ENCODE data around the gene PTPRN2.

PTPRN2 gene

DNA sequence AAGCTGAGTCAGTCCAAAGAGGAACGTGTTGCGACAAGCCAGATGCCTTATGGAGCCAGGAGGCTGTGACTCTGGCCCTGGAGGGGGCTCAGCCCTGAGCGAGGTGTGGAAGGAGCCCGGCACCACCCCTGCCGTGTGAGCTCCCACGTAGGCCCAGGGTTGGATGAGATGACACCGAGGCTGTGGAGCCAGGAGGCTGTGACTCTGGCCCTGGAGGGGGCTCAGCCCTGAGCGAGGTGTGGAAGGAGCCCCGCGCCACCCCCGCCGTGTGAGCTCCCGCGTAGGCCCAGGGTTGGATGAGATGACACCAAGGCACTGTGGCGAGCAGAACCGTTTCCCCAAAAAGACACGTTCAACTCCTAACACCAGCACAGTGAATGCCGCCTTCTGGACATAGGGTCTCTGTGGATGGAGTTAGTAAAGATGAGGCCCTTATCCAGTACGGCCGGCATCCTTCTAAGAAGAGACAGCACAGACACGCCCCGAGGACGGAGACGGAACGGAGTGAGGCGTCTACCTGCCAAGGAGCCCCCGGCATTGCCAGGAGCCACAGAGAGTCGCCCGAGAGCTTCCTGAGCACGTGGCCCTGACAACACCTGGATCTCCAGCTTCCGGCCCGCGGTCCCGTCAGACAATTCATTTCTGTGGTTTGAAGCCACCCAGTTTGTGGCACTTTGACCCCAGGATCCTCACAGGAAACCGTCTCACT, 778.3 kb downstream of the PTPRN2 start:
- DNase-seq: no peak

DNA sequence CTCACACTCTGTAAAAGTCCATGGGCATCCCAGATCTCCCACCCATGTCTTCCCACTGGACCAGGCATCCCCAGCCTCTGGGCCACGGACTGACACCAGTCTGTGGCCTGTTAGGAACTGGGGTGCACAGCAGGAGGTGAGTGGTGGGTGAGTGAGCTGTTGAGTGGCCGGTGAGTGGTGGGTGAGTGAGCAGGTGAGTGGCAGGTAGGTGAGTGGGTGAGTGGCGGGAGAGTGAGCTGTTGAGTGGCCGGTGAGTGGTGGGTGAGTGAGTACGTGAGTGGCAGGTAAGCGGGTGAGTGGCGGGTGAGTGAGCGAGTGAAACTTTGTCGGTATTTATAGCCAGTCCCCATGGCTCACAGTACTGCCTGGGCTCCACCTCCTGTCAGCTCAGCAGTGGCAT, 779.6 kb downstream of the PTPRN2 start:
- DNase-seq: no peak

DNA sequence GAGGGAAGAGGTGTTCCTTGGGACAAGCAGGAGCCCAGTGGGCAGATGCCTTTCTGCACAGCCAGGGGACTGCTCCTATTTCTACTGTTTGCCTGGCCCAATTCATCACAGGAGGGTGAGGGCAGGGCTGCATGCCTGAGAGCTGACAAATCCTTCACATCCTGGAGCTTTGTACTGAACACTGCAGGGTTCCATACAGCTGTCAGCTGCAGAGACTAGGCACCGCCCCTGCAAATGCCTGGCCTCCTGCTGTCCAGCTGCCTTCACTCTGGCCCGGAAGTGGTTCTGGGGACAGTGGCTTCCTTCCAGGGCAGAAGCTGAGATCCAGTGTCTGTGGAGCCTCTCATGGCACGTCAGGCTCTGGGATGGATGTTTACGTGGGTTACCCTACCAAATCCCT, 780.1 kb downstream of the PTPRN2 start:
- DNase-seq: no peak

DNA sequence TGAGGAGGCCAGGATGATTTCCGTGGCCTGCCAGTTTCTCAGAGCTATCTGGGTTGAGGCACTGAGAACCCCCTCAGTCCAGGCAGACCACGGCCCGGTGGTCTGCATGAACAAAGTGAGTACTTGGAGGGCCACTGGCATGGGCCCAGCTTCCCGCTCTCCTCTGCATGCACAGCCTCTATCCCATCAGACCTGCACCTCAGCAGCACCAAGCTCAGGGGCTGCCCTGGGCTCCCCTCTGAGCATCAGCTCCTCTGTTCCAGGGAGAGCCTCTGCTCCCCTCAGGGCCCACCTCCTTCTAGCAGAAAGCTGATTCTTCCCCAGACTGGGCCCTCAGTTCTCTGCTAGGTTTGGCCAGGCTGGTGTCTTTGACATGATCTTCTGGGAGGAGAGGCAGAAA, 780.9 kb downstream of the PTPRN2 start:
- no peak for DNase-seq

DNA sequence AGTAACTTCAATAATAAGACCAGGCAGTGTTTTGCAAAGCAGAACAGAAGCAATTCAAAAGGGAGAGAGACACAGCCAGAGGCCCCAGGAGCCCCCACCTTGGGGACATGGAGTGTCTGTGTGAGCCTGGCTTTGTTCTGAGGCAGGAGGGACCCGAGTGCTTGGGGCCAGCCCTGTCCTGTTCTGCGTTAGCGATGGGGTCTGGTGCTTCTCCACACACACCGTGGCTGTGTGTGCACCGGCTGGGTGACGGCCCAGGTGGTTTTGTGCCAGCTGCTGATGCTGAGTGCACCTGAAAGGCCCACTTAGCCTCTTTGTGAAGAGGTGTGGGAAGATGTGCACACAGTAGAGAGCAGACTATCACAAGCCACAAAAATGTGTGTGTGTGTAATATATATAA, 781.9 kb downstream of the PTPRN2 start:
- no peak for DNase-seq

DNA sequence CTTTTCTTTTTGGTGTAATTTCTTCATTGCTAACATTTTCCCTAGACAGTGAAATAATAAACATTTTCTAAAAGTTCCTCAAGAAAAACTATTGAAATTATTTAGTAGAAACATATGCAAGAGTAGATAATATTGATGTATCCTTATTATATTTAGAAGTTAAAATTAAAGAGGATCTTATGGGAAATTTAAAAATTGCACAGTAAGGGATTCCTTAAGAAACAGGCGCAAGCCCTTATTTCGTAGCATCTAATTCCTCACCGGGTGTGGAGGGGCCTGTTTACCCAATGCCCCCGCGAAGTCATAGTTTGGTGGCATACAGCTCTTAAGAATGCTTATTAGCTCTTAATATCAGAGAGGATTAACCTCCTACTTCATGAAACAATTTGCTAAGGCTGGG, 783.7 kb downstream of the PTPRN2 start:
- DNase-seq: no peak

DNA sequence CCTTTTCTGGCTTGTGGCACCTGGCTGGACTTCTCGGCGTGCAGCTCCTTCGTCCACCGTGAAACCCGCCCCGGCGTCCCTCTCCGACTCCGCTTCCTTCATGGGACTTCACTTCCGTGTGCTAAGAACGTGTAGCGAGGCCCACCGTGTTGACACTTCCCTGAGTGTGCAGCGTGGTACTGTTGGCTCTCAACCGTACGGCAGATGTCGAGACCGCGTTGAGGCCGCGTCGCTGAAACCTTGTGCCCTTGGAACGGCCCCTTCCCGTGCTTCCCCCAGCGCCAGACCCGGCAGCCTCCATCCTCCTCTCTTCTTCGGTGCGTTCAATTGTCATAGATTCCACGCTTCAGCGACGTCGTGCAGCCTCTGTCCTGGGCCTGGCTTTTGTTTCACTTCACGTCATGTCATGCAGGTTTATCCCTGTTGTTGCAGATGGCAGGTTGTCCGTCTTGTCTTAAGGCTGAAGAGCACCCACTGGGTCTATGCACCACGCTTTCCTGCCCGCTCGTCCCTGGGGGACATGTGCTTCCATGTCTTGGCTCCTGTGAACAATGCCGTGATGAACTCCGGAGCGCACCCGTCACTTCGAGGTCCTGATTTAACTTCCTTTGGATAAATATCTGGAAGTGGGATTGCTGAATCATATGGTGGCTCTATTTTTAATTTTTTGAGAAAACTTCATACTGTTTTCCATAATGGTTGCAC, 785.5 kb downstream of the PTPRN2 start:
- DNase-seq: no peak

DNA sequence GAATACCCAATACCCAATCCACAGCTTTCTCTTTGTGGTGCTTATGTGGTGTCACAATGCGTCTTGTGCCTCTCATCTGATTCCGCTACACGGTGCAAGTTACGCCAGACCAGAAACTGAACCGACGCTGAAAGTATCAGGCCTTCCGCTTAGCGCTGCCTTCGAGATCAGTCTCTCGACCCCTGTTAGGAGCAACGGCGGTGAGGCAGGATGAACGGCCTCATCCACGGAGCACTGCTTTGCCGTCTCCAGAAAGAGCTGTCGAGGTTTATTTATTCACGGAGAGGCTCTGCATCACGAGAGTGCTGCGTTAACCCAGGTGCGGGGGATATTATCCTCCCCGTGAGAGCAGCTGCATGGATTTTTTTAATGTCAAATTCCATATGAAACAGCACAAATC, 786.5 kb downstream of the PTPRN2 start:
- DNase-seq: no peak

DNA sequence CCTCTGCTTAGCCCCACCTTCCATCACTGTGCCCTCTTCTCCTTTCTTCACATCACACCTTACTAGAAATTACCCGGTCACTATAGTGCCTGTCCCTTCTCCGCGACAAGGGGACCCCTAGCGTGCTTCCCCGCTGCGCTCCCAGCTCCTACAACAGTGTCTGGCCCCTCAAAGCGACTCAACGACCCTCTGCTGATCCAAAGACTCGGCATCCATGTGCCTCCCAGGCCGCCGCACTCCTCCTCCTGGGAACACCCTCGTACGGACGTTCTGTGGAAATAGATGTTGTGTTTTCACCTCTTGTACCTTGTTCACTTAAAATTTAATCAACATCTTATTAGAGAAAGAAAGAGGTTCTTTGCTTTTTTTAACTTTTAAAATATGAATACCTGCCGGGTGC, 787.3 kb downstream of the PTPRN2 start:
- DNase-seq: no peak

DNA sequence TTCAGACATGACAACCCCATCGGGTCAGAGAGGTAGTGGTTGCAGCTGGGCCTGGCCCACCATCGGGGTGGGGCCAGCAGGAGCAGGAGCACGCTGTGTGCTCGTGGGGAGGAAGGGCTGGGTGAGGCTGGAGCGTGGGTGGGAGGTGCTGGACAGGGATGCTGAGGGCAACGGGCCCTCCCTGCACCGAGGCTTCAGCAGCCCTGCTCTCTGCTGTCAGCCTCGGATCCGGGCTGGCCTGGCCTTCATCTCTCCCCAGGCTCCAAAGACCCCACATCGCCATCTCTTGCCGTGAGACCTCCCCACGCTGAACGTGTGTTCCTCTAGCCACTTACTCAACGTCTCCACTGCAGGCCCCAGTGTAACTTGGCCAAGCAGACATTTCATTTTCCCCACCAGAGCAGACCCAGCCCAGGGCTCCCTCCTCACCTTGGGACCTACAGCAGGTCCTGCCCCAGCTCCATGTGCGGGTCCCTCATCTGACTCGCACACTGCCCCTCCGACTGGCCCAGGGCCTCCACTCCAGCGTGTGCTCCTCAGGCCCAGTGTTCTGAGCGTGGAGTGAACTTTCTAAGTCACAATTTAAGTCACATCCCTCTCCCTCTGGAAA, 788.4 kb downstream of the PTPRN2 start:
- no peak for DNase-seq

DNA sequence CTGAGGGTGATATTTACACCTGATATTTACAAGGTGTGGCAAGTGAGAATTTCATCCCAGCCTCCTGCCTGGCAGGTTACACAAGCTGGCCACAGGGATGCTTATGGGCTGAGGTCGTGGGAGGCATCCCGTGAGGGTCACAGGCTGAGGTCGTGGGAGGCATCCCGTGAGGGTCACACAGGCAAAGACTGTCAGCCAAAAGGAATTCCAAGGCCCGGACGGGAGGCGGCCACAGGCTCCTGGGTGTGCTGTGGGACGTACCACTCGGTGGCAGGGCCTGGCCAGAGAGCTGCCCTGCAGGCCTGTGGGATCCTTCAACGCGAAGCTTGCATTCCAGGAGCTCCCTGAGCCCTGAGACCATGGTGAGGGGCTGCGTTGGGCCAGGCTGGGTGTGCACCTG, 790.3 kb downstream of the PTPRN2 start:
- DNase-seq: no peak

DNA sequence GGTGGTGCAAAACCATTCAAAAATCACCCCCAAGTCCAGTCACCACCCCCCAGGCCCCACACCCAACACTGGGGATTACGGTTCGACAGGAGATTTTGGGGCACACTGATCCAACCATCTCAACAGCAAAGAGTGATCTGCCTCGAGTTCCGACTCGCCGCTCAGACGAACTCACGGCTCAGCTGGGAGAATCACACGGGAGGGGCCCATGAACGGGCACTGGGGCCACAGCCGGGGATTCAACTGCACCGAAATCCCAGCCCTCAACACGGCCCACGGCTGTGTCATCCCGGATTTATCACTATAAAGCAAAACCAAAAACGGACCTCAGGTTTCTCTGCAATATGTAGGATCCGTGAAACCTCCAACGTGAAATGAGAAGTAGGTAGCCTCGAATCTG, 790.8 kb downstream of the PTPRN2 start:
- DNase-seq: no peak

DNA sequence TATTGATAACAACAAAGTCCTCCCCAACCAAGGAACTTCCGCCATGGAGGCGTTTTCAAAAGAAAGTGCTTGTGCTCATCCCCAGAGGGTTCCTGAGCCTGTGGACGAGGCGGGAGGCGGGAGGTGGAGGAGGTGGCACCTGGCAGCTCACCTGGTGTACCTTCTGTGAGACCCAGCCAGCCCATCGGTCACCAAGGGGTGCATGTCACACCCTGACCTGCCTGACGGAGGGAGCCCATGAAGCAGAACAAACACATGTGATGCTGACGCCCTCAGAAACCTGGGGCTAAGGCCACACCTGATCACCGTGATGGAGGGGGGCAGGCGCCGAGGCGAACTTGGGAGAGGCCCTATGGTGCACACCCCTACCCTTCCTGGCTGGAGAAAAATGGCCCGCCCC, 792.0 kb downstream of the PTPRN2 start:
- no peak for DNase-seq

DNA sequence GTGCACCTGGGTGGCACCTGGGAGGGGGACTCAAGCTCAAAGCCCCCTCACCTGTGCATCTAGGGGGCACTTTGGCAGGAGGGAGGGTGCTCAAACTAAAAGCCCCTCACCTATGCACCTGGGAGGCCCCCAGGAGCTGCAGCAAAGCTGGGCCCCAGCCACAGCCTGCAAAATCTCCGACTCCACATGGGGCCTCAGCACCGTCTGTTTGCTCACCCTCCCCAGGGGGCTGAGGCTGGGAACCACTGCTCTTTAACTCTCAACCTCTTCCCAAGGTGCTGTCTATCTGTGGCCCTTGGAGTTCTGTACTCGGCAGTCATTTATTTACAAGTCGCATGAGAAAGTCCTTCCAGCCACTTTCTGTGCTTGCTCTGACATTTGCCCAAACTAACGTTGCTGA, 792.4 kb downstream of the PTPRN2 start:
- DNase-seq: no peak

DNA sequence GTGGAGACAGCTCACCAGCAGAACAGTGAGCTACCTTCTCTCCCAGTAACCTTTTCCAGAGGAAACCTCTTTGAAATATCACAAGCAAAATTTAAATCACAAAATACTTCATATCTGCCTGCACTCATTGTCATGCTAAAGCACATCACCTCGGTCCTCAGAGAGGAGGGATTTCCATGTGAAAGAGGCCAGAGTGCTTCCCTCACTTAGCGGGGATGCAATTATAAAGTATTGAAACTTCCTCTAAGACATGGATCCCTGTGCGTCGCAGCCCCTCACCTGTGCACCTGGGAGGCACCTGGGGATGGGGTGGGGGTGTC, 792.9 kb downstream of the PTPRN2 start:
- no peak for DNase-seq

DNA sequence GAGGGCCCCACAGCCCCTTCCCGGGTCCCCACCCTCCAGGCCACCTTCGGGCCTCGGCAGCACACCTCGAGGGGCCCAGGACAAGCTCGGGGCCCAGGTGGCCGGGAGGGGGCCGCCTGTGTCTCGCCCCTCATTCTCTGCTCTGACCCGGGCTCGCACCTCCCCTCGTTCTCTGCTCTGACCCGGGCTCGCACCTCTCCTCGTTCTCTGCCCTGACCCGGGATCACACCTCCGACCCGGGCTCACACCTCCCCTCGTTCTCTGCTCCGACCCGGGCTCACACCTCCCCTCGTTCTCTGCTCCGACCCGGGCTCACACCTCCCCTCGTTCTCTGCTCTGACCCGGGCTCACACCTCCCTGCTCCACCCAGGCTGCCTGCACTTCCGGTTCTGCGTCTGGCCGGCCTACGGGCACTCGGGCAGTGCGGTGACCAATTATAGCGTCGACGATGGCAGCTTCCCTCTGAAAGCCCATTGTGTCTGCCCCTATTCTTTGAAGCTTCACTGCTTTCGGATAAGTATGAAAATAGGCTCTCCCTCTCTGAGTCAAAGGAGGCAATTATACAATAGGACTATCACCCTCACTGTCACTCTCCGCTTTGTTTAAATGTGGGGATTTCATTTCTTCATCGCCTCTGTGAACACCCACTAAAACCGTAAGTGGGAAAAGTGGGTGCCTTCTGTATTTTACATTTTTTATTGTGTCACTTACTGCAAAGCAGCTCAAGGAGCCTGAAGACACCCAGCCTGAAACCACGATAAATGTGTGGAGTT, 793.5 kb downstream of the PTPRN2 start:
- no peak for DNase-seq

DNA sequence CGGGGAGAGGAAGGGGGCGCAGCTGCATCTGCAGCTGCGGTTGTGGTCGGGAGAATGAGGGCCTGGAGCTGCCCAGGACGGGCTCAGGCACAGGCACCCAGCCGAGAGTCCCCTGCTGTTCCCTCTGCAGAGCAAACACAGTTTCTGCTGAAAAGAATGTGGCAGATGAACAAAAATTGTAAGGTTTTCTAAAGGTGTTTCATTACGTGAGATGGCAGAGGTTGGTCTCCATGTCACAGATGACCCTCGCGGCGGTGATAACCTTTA, 794.6 kb downstream of the PTPRN2 start:
- no peak for DNase-seq

DNA sequence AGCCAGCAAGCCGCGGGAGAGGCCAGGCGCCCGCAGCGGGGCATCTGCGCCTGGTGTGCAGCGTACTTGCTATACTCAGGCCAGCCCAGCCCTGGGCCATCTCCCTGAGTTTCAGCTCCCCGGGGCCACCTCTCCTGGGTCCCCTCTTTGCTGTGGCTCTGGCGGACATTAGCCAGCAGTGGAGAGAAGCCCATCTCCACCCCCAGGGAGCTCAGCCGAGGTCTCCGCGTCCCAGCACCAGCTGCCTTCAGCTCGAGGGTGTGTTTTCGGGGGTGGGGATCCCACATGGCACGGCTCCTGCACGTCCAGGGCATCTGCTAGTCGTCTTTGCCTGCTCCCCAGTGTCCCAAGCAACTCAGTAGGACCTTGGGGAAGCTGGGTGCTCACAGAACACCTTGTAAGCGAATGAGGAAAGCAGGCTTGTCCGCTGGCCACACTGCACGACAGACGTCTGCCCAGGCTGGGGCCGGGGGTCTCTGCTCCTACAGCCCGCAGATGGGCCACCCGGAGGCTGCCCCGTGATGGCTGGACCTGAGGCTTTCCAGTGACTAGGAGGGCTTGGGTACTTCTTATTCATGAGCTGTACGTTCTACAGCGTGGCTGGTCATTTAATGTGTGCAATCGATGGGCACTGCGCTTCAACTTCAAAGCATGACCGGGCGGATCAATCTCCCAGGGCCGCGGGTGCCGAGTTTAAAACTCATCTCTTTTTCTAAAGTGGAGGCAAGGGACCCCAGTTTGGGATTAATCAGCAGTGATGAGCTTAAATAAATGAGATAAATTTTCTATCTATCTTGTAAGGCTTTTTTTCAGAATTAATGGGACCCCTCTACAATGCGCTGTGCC, 795.2 kb downstream of the PTPRN2 start:
- no peak for DNase-seq

DNA sequence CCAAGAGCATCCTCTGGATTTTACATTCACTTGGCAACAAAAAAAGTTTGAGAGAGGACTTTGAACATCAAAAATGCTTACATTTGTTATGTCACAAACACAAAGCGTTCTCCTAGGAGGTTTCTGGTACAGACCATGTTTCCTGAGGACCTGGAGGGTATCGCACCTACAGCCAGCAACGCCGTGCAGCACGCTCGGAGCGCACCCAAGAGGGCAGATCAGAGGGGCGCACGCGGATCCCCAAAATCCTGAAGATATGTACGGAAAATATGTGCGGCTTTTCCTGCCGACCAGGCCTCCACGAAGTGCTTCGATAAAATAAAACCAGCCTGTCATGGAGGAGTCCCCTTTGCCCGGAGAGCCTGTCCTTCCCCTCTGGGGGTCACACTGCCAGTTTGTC, 796.0 kb downstream of the PTPRN2 start:
- no peak for DNase-seq

DNA sequence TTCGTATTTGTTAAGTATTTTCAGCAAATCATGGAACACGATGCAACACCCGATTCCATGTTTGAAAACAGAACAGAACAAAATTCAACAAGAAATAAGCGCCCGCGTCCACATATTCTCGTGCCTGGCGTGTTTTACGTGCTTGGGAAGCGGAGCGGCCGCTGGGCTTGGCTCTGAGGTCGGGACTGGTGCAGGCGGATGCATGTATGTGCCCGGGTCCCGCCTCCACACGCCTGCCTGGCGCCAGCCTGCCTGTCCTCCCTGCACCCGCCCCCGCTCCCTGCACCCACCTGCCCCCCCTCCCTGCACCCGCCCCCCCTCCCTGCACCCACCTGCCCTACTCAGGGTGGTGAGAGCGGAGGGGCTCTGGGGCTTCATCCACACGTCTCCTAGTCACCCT, 796.4 kb downstream of the PTPRN2 start:
- no peak for DNase-seq

DNA sequence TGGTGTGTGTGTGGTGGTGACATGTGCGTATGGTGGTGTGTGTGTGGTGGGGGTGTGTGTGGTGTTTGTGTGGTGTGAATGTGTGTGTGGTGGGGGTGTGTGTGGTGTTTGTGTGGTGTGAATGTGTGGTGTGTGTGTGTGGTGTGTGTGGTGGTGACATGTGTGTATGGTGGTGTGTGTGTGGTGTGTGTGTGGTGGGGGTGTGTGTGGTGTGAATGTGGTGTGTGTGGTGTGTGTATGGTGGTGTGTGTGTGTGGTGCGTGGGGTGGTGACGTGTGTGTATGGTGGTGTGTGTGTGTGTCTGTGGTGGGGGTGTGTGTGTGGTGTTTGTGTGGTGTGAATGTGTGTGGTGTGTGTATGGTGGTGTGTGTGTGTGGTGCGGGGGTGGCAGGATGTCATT, 797.7 kb downstream of the PTPRN2 start:
- DNase-seq: no peak

DNA sequence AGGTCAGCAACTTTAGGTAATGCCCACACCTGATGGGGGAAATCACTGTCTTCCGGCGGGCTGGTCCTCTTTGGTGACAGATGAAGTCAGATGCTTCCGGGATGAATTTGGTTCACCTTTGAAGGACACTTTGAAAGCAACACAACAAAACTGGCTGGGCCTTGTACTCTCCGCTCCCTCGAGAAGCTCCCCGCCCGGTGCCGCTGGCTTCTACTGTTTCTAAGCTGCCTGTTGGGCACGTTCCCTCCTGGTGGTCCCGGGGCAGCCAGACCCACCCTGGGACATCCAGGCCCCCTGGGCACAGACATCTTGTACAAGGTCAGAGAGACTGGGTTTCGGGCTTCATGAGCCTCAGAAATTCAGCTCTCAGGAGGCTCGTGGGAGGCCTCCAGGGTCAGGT, 798.5 kb downstream of the PTPRN2 start:
- no peak for DNase-seq

DNA sequence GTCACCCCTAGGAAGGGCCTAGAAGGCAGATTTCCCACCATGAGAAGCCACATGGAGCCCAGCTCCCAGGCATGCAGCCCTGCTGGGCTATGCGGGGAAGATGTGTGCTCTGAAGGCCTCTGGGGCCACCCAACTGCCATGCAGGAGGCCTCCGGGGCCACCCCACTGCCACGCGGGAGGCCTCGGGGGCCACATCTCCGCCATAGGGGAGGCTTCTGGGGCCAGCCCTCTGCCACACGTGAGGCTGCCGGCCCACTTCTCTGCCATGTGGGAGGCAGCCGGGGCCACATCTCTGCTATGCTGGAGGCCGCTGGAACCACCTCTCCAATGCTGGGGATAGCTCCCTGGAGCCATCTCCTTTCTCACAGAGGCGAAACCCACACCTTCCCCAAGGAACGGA, 799.0 kb downstream of the PTPRN2 start:
- DNase-seq: no peak
